Stimulated activated naive B cell treated with anti-CD40 and anti-IgM and Interleukin-4, amounts not matched to agents 10 μg/mL and 1 μg/mL and 100 μg/mL, for 72 hours (primary cell): ENCODE measurements around the gene ZNRF1.
"Not testable (repeated sequence)": the region's sequence is repeated elsewhere in the genome, so short reads cannot be mapped to it uniquely, and the experiment has no call there.

Experiments used
- ATAC-seq, 2 donors: fragments of 150-1000 bp; cut with Tn5 transposase; replicated peaks; 2 replicates each; pipeline ENCODE4 v1.10.0; 2021; ENCODE audit warnings: moderate library complexity in 1 of 2
- DNase-seq: peaks from one replicate; pipeline ENCODE4 v3.0.0; 2021
- H3K27ac Mint-ChIP-seq: one replicate; pipeline ENCODE4 v1.8.0; 2022; ENCODE audit warnings: mild to moderate bottlenecking, mixed read lengths
- H3K27me3 Mint-ChIP-seq, 2 donors: one replicate each; pipeline ENCODE4 v1.8.0; 2022; ENCODE audit warnings: mixed read lengths in 2 of 2
- H3K36me3 Mint-ChIP-seq, 2 donors: one replicate each; pipeline ENCODE4 v1.8.0; 2022; ENCODE audit warnings: mixed read lengths in 2 of 2, mild to moderate bottlenecking in 1 of 2
- H3K4me1 Mint-ChIP-seq, 2 donors: one replicate each; pipeline ENCODE4 v1.8.0; 2022; ENCODE audit warnings: mixed read lengths in 2 of 2, mild to moderate bottlenecking in 1 of 2
- H3K4me3 Mint-ChIP-seq, 2 donors: one replicate each; pipeline ENCODE4 v1.8.0; 2022; ENCODE audit warnings: mild to moderate bottlenecking in 2 of 2, mixed read lengths in 2 of 2, moderate library complexity in 1 of 2
- H3K9me3 Mint-ChIP-seq, 2 donors: one replicate each; pipeline ENCODE4 v1.8.0; 2022; ENCODE audit warnings: mixed read lengths in 2 of 2, mild to moderate bottlenecking in 1 of 2

Gene ZNRF1

DNA sequence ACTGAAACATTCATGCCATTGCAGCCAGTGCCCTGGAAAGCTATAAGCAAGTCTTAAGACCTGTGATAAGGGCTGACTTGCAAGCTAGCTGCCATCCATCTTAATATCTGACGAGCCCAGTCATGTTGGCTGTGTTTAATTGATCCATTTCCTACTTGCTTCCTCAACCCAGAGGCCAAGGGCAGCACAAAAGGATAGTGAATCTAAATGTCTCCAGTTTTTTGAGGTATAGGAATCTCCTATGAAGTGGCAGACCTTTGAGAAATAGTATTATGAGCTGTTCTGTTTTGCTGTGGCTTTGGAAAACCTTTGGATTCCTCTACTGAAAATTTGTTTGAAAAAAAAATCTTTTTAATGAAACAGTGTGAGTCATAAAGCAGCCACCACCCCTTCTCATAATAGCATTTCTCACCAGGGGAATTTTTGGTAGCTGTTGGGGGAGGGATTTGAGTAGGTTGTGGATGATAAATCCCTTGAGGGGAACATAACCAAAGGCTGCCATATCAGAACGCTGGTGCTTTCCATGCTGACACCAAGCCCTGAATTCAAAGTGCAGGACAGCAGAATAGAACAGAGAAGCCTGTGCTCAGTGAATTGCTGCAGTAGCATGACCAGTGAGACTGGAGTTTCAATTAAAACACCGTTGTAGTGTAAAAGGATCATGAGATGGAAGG lies 12.9 kb downstream of the ZNRF1 start:
- Mint-ChIP-seq H3K9me3 (no peaks in the 10 kb centered on the region), H3K4me3 (peak overlapping the region in 1 of 2 donors; percentile 10), H3K36me3 (no peaks in the 10 kb centered on the region), H3K4me1 (peaks cover 14 to 37% of the 10 kb centered on the region in 2 donors), H3K27me3 (peaks cover 0 to 4% of the 10 kb centered on the region in 2 donors), H3K27ac (peak overlapping the region; percentile 1)
- ATAC-seq = peak; percentile 96 to 97
- DNase-seq = peak; percentile 69

DNA sequence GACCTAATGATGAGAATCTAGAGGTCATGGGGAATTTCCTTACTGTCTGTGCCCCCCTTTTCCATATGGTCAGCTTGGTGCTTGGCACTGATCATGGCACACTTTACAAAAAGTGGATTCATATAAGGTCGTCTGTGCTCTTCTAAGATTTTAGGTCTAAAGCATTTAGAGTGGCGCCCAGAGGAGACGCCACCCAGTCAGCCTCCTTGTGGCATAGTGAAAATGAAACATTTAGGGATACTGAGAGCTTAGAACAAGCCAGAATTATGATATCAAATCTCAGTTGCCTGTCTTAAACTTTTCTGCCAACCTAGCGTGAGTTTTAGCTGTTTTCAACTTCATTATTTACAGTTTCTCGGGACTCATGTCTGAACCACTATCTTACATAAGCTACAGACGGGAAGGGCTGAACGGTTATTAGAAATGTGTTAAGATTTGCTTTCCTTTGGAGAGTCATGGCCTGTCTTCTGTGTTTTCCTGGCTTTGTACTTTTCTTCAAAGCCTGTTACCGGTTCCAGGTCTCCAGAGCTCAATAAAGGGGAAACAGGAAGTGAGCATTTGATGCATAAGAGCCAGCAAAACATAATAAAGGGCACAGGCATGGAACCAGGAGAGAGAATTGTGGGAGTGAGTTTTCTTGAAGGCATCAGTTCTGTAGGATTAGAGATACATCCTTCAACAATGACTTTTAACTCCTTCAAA lies 13.7 kb downstream of the ZNRF1 start:
- peak overlapping the region; percentile 1 to 29 for H3K4me3 Mint-ChIP-seq
- H3K27me3 Mint-ChIP-seq = peaks cover 0 to 4% of the 10 kb centered on the region in 2 donors
- H3K4me1 Mint-ChIP-seq = peaks cover 14 to 34% of the 10 kb centered on the region in 2 donors
- peak in 1 of 2 donors; percentile 4 for ATAC-seq
- H3K27ac Mint-ChIP-seq = no peak overlapping the region
- no peaks in the 10 kb centered on the region for H3K36me3 Mint-ChIP-seq
- no peaks in the 10 kb centered on the region for H3K9me3 Mint-ChIP-seq
- no peak for DNase-seq

GRCh38 chr16:75013123-75013522 lies 14.3 kb downstream of the ZNRF1 start:
- DNase-seq, H3K4me3 Mint-ChIP-seq, H3K36me3 Mint-ChIP-seq, ATAC-seq, H3K27me3 Mint-ChIP-seq, H3K9me3 Mint-ChIP-seq: not testable (repeated sequence)
- Mint-ChIP-seq H3K27ac (peak overlapping the region; percentile 51), H3K4me1 (peaks cover 14 to 29% of the 10 kb centered on the region in 2 donors)

- H3K9me3 Mint-ChIP-seq = no peaks in the 10 kb centered on the region
- H3K27me3 Mint-ChIP-seq = peaks cover 0 to 4% of the 10 kb centered on the region in 2 donors
- H3K4me3 Mint-ChIP-seq = no peak overlapping the region
- H3K4me1 Mint-ChIP-seq = peaks cover 14 to 25% of the 10 kb centered on the region in 2 donors
- ATAC-seq (no peak), DNase-seq (no peak)
- no peaks in the 10 kb centered on the region for H3K36me3 Mint-ChIP-seq
- no peak overlapping the region for H3K27ac Mint-ChIP-seq
These were observed 15.5 kb downstream of the ZNRF1 start for GRCh38 chr16:75014318-75014717.

DNA sequence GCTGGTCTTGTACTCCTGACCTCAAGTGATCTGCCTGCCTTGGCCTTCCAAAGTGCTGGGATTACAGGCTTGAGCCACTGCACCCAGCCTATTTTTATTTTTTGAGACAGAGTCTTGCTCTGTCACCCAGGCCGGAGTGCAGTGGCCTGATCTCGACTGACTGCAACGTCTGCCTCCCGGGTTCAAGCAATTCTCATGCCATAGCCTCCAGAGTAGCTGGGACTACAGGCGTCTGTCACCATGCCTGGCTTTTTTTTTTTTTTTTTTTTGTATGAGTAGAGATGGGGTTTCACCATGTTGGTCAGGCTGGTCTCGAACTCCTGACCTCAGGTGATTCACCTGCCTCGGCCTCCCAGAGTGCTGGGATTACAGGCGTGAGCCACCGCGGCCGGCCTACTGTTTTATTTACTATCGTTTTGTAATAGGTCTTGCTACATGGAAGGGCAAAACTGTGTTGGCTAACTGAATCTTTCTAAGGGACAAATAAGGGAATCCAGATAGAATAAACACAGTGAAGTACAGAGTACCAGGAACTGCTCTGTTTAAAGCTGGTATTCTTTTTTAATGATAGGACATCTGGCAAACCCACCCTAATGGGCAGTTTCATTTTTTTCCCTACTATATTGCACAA lies 17.7 kb downstream of the ZNRF1 start:
- not testable (repeated sequence) for DNase-seq

DNA sequence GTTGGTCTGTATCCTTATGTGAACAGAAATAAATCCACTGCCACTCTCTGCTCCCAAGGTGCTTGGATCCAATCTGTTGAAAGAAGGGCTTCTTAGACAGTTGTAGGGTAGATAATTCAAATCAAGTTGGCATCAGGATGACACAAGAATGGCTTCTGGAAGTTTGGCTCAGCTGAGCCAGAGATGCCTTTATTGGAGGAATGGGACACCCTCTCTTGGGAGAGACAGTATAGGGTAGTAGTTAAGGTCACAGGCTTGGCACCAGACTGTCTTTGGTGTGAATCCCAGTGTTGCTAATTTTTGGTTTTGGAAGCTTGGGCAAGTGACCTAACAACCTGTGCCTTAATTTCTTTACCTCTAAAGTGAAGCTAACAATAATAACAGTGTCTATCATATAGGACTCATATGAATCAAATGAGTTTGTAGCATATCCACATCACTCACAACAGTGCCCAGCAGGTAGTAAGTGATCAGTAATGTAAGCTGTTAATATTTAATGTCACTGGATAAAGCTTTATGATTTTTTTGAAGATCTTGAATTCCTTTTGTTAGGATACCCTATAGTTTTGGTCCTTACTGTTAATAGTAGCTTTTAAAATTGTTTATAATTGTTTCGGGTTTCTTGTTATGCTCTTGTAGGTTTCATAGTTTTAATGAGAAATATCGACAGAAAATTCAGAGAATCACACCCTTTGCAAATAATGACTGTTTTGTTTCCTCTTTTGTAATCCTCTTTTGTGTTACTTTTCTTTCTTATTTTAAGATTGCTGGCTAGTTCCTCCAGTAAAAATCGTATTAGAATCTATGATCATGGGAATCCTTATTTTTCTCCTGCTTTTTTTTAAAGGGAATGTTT lies 19.1 kb downstream of the ZNRF1 start:
- DNase-seq (no peak), ATAC-seq (no peak)

More for the DNA sequence above, 17.7 kb downstream of the ZNRF1 start:
- peaks cover 12 to 18% of the 10 kb centered on the region in 2 donors for H3K4me1 Mint-ChIP-seq
- ATAC-seq, H3K36me3 Mint-ChIP-seq, H3K27ac Mint-ChIP-seq, H3K9me3 Mint-ChIP-seq, H3K4me3 Mint-ChIP-seq, H3K27me3 Mint-ChIP-seq: not testable (repeated sequence)

DNA sequence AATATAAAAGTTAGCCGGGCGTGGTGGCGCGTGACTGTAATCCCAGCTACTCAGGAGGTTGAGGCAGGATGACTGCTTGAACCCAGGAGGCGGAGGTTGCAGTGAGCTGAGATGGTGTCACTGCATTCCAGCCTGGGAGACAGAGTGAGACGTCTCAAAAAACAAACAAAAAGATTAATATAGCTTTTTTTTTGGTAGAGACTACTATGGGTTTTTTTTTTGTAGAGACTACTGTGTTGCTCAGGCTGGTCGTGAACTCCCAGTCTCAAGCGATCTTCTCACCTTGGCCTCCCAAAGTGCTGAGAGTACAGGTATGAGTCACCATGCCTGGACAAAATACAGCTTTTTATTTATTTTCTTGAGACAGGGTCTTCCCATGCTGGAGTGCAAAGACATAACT lies 20.2 kb downstream of the ZNRF1 start:
- no peak overlapping the region for H3K27ac Mint-ChIP-seq
- H3K4me1 Mint-ChIP-seq = no peaks in the 10 kb centered on the region
- H3K9me3 Mint-ChIP-seq = peaks cover 14 to 16% of the 10 kb centered on the region in 2 donors
- ATAC-seq (no peak), DNase-seq (no peak)
- no peak overlapping the region for H3K4me3 Mint-ChIP-seq
- peaks cover 10 to 12% of the 10 kb centered on the region in 2 donors for H3K36me3 Mint-ChIP-seq
- peaks cover 4 to 9% of the 10 kb centered on the region in 2 donors for H3K27me3 Mint-ChIP-seq

More for the DNA sequence above, 19.1 kb downstream of the ZNRF1 start:
- H3K27ac Mint-ChIP-seq = no peak overlapping the region
- H3K4me1 Mint-ChIP-seq = peaks cover 2 to 5% of the 10 kb centered on the region in 2 donors
- no peak overlapping the region for H3K4me3 Mint-ChIP-seq
- peaks cover 4 to 9% of the 10 kb centered on the region in 2 donors for H3K27me3 Mint-ChIP-seq
- peaks cover 10 to 12% of the 10 kb centered on the region in 2 donors for H3K36me3 Mint-ChIP-seq
- peaks cover 14 to 16% of the 10 kb centered on the region in 2 donors for H3K9me3 Mint-ChIP-seq

DNA sequence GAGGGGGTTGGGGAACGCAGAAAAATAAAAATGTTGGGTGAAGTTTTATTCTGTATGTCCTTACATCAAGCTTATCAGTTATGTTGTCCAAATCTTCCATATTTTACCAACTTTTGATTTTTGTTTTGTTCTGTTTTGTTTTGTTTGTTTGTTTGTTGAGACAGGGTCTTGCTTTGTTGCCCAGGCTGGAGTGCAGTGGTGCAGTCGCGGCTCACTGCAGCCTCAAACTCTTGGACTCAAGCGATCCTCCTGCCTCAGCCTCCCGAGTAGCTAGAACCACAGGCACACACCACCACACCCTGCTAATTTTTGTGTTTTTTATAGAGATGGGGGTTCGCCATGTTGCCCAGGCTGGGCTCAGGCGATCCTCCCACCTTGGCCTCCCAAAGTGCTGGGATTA lies 20.8 kb downstream of the ZNRF1 start:
- DNase-seq = no peak
- peaks cover 14 to 16% of the 10 kb centered on the region in 2 donors for H3K9me3 Mint-ChIP-seq
- H3K27ac Mint-ChIP-seq = no peak overlapping the region
- peaks cover 4 to 5% of the 10 kb centered on the region in 2 donors for H3K4me1 Mint-ChIP-seq
- H3K4me3 Mint-ChIP-seq = no peak overlapping the region
- H3K36me3 Mint-ChIP-seq = peaks cover 10 to 12% of the 10 kb centered on the region in 2 donors
- H3K27me3 Mint-ChIP-seq = peaks cover 0 to 9% of the 10 kb centered on the region in 2 donors
- ATAC-seq = no peak

GRCh38 chr16:75021410-75021809 lies 22.6 kb downstream of the ZNRF1 start:
- no peak overlapping the region for H3K27ac Mint-ChIP-seq
- no peak for DNase-seq
- no peak for ATAC-seq
- peaks cover 14 to 16% of the 10 kb centered on the region in 2 donors for H3K9me3 Mint-ChIP-seq
- peaks cover 0 to 9% of the 10 kb centered on the region in 2 donors for H3K27me3 Mint-ChIP-seq
- peaks cover 4 to 6% of the 10 kb centered on the region in 2 donors for H3K4me1 Mint-ChIP-seq
- H3K4me3 Mint-ChIP-seq = no peak overlapping the region
- peaks cover 10 to 12% of the 10 kb centered on the region in 2 donors for H3K36me3 Mint-ChIP-seq

- DNase-seq (no peak), ATAC-seq (no peak)
- peaks cover 0 to 9% of the 10 kb centered on the region in 2 donors for H3K27me3 Mint-ChIP-seq
- peaks cover 10 to 12% of the 10 kb centered on the region in 2 donors for H3K36me3 Mint-ChIP-seq
- peaks cover 4 to 6% of the 10 kb centered on the region in 2 donors for H3K4me1 Mint-ChIP-seq
- H3K4me3 Mint-ChIP-seq = no peak overlapping the region
- peaks cover 14 to 16% of the 10 kb centered on the region in 2 donors for H3K9me3 Mint-ChIP-seq
- no peak overlapping the region for H3K27ac Mint-ChIP-seq
These were observed 23.7 kb downstream of the ZNRF1 start for GRCh38 chr16:75022567-75022966.

GRCh38 chr16:75023009-75023408 lies 24.2 kb downstream of the ZNRF1 start:
- no peak overlapping the region for H3K4me3 Mint-ChIP-seq
- H3K36me3 Mint-ChIP-seq = peaks cover 10 to 12% of the 10 kb centered on the region in 2 donors
- H3K4me1 Mint-ChIP-seq = peaks cover 4 to 6% of the 10 kb centered on the region in 2 donors
- peaks cover 14 to 16% of the 10 kb centered on the region in 2 donors for H3K9me3 Mint-ChIP-seq
- no peak overlapping the region for H3K27ac Mint-ChIP-seq
- DNase-seq = no peak
- no peak for ATAC-seq
- H3K27me3 Mint-ChIP-seq = peaks cover 0 to 9% of the 10 kb centered on the region in 2 donors

- no peak for ATAC-seq
- H3K4me3 Mint-ChIP-seq = no peak overlapping the region
- H3K36me3 Mint-ChIP-seq = peaks cover 10 to 12% of the 10 kb centered on the region in 2 donors
- H3K27ac Mint-ChIP-seq = no peak overlapping the region
- H3K9me3 Mint-ChIP-seq = peaks cover 14 to 16% of the 10 kb centered on the region in 2 donors
- no peak for DNase-seq
- peaks cover 0 to 9% of the 10 kb centered on the region in 2 donors for H3K27me3 Mint-ChIP-seq
- peaks cover 4 to 6% of the 10 kb centered on the region in 2 donors for H3K4me1 Mint-ChIP-seq
These were observed 25.4 kb downstream of the ZNRF1 start for GRCh38 chr16:75024182-75024581.

DNA sequence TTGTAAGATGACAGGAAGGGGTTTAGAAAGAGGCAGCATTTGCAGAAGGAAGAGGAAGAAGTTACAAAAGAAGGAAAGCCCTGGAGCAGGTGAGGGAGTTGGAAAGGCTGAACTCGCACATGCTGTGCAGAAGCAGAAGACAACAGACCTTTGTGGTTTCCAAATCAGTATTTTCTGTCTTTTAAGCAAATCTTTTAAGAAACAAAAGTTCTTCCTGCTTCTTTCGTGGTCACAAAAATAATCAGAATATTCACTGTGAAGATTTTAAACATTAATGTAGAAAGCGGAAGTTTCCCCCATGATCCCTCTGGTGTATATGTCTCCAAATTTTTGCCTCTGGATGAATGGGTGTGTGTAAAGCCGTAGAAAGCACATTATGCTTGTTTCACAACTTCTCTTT lies 25.8 kb downstream of the ZNRF1 start:
- peaks cover 14 to 16% of the 10 kb centered on the region in 2 donors for H3K9me3 Mint-ChIP-seq
- peaks cover 0 to 9% of the 10 kb centered on the region in 2 donors for H3K27me3 Mint-ChIP-seq
- H3K4me3 Mint-ChIP-seq = no peak overlapping the region
- no peak overlapping the region for H3K27ac Mint-ChIP-seq
- peaks cover 10 to 12% of the 10 kb centered on the region in 2 donors for H3K36me3 Mint-ChIP-seq
- no peak for ATAC-seq
- DNase-seq = no peak
- H3K4me1 Mint-ChIP-seq = peaks cover 4 to 6% of the 10 kb centered on the region in 2 donors
